ENCODE results near the gene NR2F1-AS1. TPM values are rescaled to one million over a fixed set of nuclear protein-coding genes. Genes with fewer than 3 reads are reported as not detected.

NR2F1-AS1 gene
- total and polyA plus RNA-seq, 3 donors from 2014 or later: 15.6 to 24.8 (median 20.6) TPM

GRCh38 chr5:93587597-93588351 is 6.8 kb upstream of the NR2F1-AS1 start:
- Histone ChIP-seq H3K36me3 (ENCODE audit: low read depth, missing control alignments) (no peaks in the 10 kb centered on the region), H3K27ac (no peak overlapping the region), H3K9me3 (no peaks in the 10 kb centered on the region), H3K27me3 (no peaks in the 10 kb centered on the region), H3K4me1 (no peaks in the 10 kb centered on the region), H3K4me3 (peak overlapping the region; percentile 27 to 29)
- no peak for TF ChIP-seq CTCF (IDR thresholded peaks at IDR 0.05)
- no peak for TF ChIP-seq POLR2A (IDR thresholded peaks at IDR 0.05)
- DNase-seq: no peak
- intact Hi-C loops (cut with DNase I; ENCODE audit: low total_unique reads): no loop called here
- 44 to 52% methylated on average over 37 to 59 of the region's 59 CpGs for WGBS, 2 donors

- no peaks in the 10 kb centered on the region for H3K4me1 ChIP-seq
- intact Hi-C loops (cut with DNase I; ENCODE audit: low total_unique reads): no loop called here
- no peak overlapping the region for H3K27ac ChIP-seq
- H3K9me3 ChIP-seq: no peaks in the 10 kb centered on the region
- peak overlapping the region in 1 of 2 donors; percentile 27 for H3K4me3 ChIP-seq
- no peak for TF ChIP-seq POLR2A (IDR thresholded peaks at IDR 0.05)
- no peak for TF ChIP-seq CTCF (IDR thresholded peaks at IDR 0.05)
- H3K27me3 ChIP-seq: no peaks in the 10 kb centered on the region
- DNase-seq: no peak
- no peaks in the 10 kb centered on the region for H3K36me3 ChIP-seq (ENCODE audit: low read depth, missing control alignments)
- 48 to 59% methylated on average over 11 of the region's 11 CpGs for WGBS, 2 donors
Observed at GRCh38 chr5:93586736-93587596, 5.9 kb upstream of the NR2F1-AS1 start.

- intact Hi-C loops (cut with DNase I; ENCODE audit: low total_unique reads): no loop called here
Observed at GRCh38 chr5:93585767-93586385, 4.9 kb upstream of the NR2F1-AS1 start.

More at GRCh38 chr5:93585767-93586385, 4.9 kb upstream of the NR2F1-AS1 start:
- no peaks in the 10 kb centered on the region for H3K4me1 ChIP-seq
- 16 to 17% methylated on average over 13 of the region's 13 CpGs for WGBS, 2 donors
- H3K36me3 ChIP-seq (ENCODE audit: low read depth, missing control alignments): no peaks in the 10 kb centered on the region
- no peaks in the 10 kb centered on the region for H3K9me3 ChIP-seq
- H3K27me3 ChIP-seq: no peaks in the 10 kb centered on the region
- no peak for DNase-seq
- peak overlapping the region; percentile 59 to 65 for H3K4me3 ChIP-seq
- TF ChIP-seq CTCF (IDR thresholded peaks at IDR 0.05): no peak
- TF ChIP-seq POLR2A (IDR thresholded peaks at IDR 0.05): no peak
- peak overlapping the region in 1 of 2 donors; percentile 10 for H3K27ac ChIP-seq
